OCI-LY3 (cell line): ENCODE measurements around the gene CCNQ.

Experiments
- H2AFZ ChIP-seq: fragments of 200-600, 300-600 bp; shearing (Covaris generic); 2 replicates; pipeline ENCODE4 v1.6.0; 2014; ENCODE audit warnings: antibody characterized with exemption, low read depth, low read length
- H3K27ac ChIP-seq: fragments of 200-600, 300-600 bp; sonication (generic); 2 replicates; pipeline ENCODE4 v1.5.1; 2014; ENCODE audit warnings: mild to moderate bottlenecking, low read length, moderate library complexity, mixed read lengths
- H3K27me3 ChIP-seq: fragments of 200-600, 300-600 bp; sonication (generic); 2 replicates; pipeline ENCODE4 v1.6.1; 2014; ENCODE audit warnings: low read depth, low read length, mixed read lengths
- H3K36me3 ChIP-seq: fragments of 200-600, 300-600 bp; sonication (generic); replicated peaks from 2 replicates; pipeline ENCODE3; 2014; ENCODE audit warnings: low read depth, low read length, mixed read lengths
- H3K4me1 ChIP-seq: fragments of 300-600, 200-600 bp; sonication (generic); 2 replicates; pipeline ENCODE4 v1.6.1; 2014; ENCODE audit warnings: low read length, mixed read lengths
- H3K4me2 ChIP-seq: fragments of 200-600, 300-600 bp; sonication (generic); 2 replicates; pipeline ENCODE4 v1.6.1; 2014; ENCODE audit warnings: low read length, mixed read lengths
- H3K4me3 ChIP-seq: fragments of 300-600, 200-600 bp; sonication (generic); 2 replicates; pipeline ENCODE4 v1.5.1; 2014; ENCODE audit warnings: antibody characterized with exemption, mild to moderate bottlenecking, low read length, moderate library complexity
- H3K79me2 ChIP-seq: fragments of 300-600, 200-600 bp; shearing (Covaris generic); 2 replicates; pipeline ENCODE4 v1.6.1; 2014; ENCODE audit warnings: mild to moderate bottlenecking, low read length, mixed read lengths
- H3K9ac ChIP-seq: fragments of 300-600, 200-600 bp; shearing (Covaris generic); 2 replicates; pipeline ENCODE4 v1.6.0; 2014; ENCODE audit warnings: mild to moderate bottlenecking, low read length, moderate library complexity
- H3K9me3 ChIP-seq: fragments of 200-600, 300-600 bp; shearing (Covaris generic); 2 replicates; pipeline ENCODE4 v1.6.1; 2014; ENCODE audit warnings: low read length, mixed read lengths; ENCODE audit not compliant: insufficient read depth
- H4K20me1 ChIP-seq: fragments of 200-600, 300-600 bp; sonication (generic); 2 replicates; pipeline ENCODE4 v1.6.1; 2016; ENCODE audit warnings: low read length, mixed read lengths; ENCODE audit not compliant: insufficient read depth
- CTCF ChIP-seq: fragments of 200-600, 300-600 bp; sonication (generic); IDR thresholded peaks from 2 replicates; pipeline ENCODE4 v1.5.1; 2014; ENCODE audit warnings: antibody characterized with exemption, low read length, low read depth
- EZH2phosphoT487 ChIP-seq: fragments of 200-600 bp; shearing (Covaris generic); IDR thresholded peaks from 2 replicates; pipeline ENCODE4 v1.6.1; 2018; ENCODE audit warnings: antibody characterized with exemption, mixed run types, low read depth

The CCNQ gene

GRCh38 chrX:153538424-153538823 lies 60.5 kb downstream of the CCNQ start:
- H2AFZ ChIP-seq: no peak overlapping the region
- TF ChIP-seq CTCF: no peak
- TF ChIP-seq EZH2phosphoT487: no peak
- no peak overlapping the region for H3K4me2 ChIP-seq
- H3K79me2 ChIP-seq: no peaks in the 10 kb centered on the region
- H3K4me1 ChIP-seq: peaks cover 8% of the 10 kb centered on the region
- no peaks in the 10 kb centered on the region for H3K27me3 ChIP-seq
- H3K9me3 ChIP-seq: no peaks in the 10 kb centered on the region
- H3K4me3 ChIP-seq: no peak overlapping the region
- H3K36me3 ChIP-seq: no peaks in the 10 kb centered on the region
- no peaks in the 10 kb centered on the region for H4K20me1 ChIP-seq
- no peak overlapping the region for H3K9ac ChIP-seq
- H3K27ac ChIP-seq: no peak overlapping the region
